Measurements from ENCODE around the gene TANC1. TPM values are rescaled to one million over a fixed set of nuclear protein-coding genes. Genes with fewer than 3 reads are reported as not detected.

The TANC1 gene
- total RNA-seq, 1 donor from 2014 or later, result 61.9 TPM

GRCh38 chr2:159051661-159052060 is 83.2 kb downstream of the TANC1 start:
- no peak for DNase-seq (ENCODE audit: extremely low spot score in 2 of 2)
- TF ChIP-seq POLR2AphosphoS5 (IDR thresholded peaks at IDR 0.05; ENCODE audit: insufficient read depth in 1 of 2, low read depth in 1 of 2) (no peak), POLR2A (IDR thresholded peaks at IDR 0.05) (no peak), CTCF (IDR thresholded peaks at IDR 0.05) (no peak)
- Histone ChIP-seq H3K27ac (peak overlapping the region; percentile 22), H3K36me3 (no peaks in the 10 kb centered on the region), H3K9me3 (no peaks in the 10 kb centered on the region), H3K4me1 (peaks cover 50% of the 10 kb centered on the region), H3K27me3 (no peaks in the 10 kb centered on the region), H3K4me3 (no peak overlapping the region)
- intact Hi-C loops (cut with DNase I), result no loop called here

GRCh38 chr2:159052157-159052601 is 83.7 kb downstream of the TANC1 start:
- TF ChIP-seq CTCF (IDR thresholded peaks at IDR 0.05), result no peak
- TF ChIP-seq POLR2A (IDR thresholded peaks at IDR 0.05), result no peak
- TF ChIP-seq POLR2AphosphoS5 (IDR thresholded peaks at IDR 0.05; ENCODE audit: insufficient read depth in 1 of 2, low read depth in 1 of 2), result no peak
- intact Hi-C loops (cut with DNase I), result no loop called here
- no peak for DNase-seq (ENCODE audit: extremely low spot score in 2 of 2)
- no peaks in the 10 kb centered on the region for H3K27me3 ChIP-seq
- H3K4me1 ChIP-seq, result peaks cover 44% of the 10 kb centered on the region
- H3K9me3 ChIP-seq, result no peaks in the 10 kb centered on the region
- no peak overlapping the region for H3K4me3 ChIP-seq
- H3K27ac ChIP-seq, result peak overlapping the region; percentile 22
- no peaks in the 10 kb centered on the region for H3K36me3 ChIP-seq

- no peak overlapping the region for H3K4me3 ChIP-seq
- TF ChIP-seq CTCF (IDR thresholded peaks at IDR 0.05), result no peak
- TF ChIP-seq POLR2A (IDR thresholded peaks at IDR 0.05), result no peak
- TF ChIP-seq POLR2AphosphoS5 (IDR thresholded peaks at IDR 0.05; ENCODE audit: insufficient read depth in 1 of 2, low read depth in 1 of 2), result no peak
- peaks cover 33% of the 10 kb centered on the region for H3K4me1 ChIP-seq
- no peak for DNase-seq (ENCODE audit: extremely low spot score in 2 of 2)
- no peaks in the 10 kb centered on the region for H3K36me3 ChIP-seq
- H3K9me3 ChIP-seq, result no peaks in the 10 kb centered on the region
- intact Hi-C loops (cut with DNase I), result no loop called here
- no peak overlapping the region for H3K27ac ChIP-seq
- H3K27me3 ChIP-seq, result no peaks in the 10 kb centered on the region
Measured at GRCh38 chr2:159053161-159054031, 85.0 kb downstream of the TANC1 start.

- no peaks in the 10 kb centered on the region for H3K9me3 ChIP-seq
- no peak for DNase-seq (ENCODE audit: extremely low spot score in 2 of 2)
- intact Hi-C loops (cut with DNase I), result no loop called here
- H3K4me1 ChIP-seq, result peaks cover 33% of the 10 kb centered on the region
- H3K27me3 ChIP-seq, result no peaks in the 10 kb centered on the region
- H3K27ac ChIP-seq, result no peak overlapping the region
- no peak for TF ChIP-seq POLR2A (IDR thresholded peaks at IDR 0.05)
- no peak for TF ChIP-seq POLR2AphosphoS5 (IDR thresholded peaks at IDR 0.05; ENCODE audit: insufficient read depth in 1 of 2, low read depth in 1 of 2)
- TF ChIP-seq CTCF (IDR thresholded peaks at IDR 0.05), result no peak
- no peak overlapping the region for H3K4me3 ChIP-seq
- H3K36me3 ChIP-seq, result no peaks in the 10 kb centered on the region
Measured at GRCh38 chr2:159054032-159054334, 85.5 kb downstream of the TANC1 start.

- peaks cover 33% of the 10 kb centered on the region for H3K4me1 ChIP-seq
- H3K9me3 ChIP-seq, result no peaks in the 10 kb centered on the region
- H3K4me3 ChIP-seq, result no peak overlapping the region
- no peak overlapping the region for H3K27ac ChIP-seq
- TF ChIP-seq POLR2AphosphoS5 (IDR thresholded peaks at IDR 0.05; ENCODE audit: insufficient read depth in 1 of 2, low read depth in 1 of 2) (no peak), POLR2A (IDR thresholded peaks at IDR 0.05) (no peak), CTCF (IDR thresholded peaks at IDR 0.05) (no peak)
- H3K36me3 ChIP-seq, result no peaks in the 10 kb centered on the region
- no peaks in the 10 kb centered on the region for H3K27me3 ChIP-seq
- intact Hi-C loops (cut with DNase I), result no loop called here
- DNase-seq (ENCODE audit: extremely low spot score in 2 of 2), result no peak
Measured at GRCh38 chr2:159054985-159055384, 86.5 kb downstream of the TANC1 start.

Measured in vagina (tissue), 2 donors.